Fibroblast of lung (primary cell): Measurements from ENCODE around the gene RASSF1. TPM values are rescaled to one million over a fixed set of nuclear protein-coding genes. Genes with fewer than 3 reads are reported as not detected.

Experiments
- DNase-seq, 2 donors: peaks; one replicate each; pipeline versions ENCODE4 v3.0.0 to v3.0.0-alpha.2; 2010; ENCODE audit warnings: low read depth in 2 of 2
- H2AFZ ChIP-seq: 2 replicates; pipeline ENCODE4 v1.5.1; 2012; ENCODE audit warnings: low read length, control low read depth, inconsistent platforms
- H3K27ac ChIP-seq: 2 replicates; pipeline ENCODE4 v1.5.1; 2011; ENCODE audit warnings: low read length, control low read depth; ENCODE audit not compliant: insufficient read depth
- H3K27me3 ChIP-seq: 2 replicates; pipeline ENCODE4 v1.5.1; 2011; ENCODE audit warnings: mild to moderate bottlenecking, low read length; ENCODE audit not compliant: control insufficient read depth, insufficient read depth
- H3K36me3 ChIP-seq: 2 replicates; pipeline ENCODE4 v1.5.1; 2011; ENCODE audit warnings: low read length; ENCODE audit not compliant: control insufficient read depth, insufficient read depth
- H3K4me1 ChIP-seq: 2 replicates; pipeline ENCODE4 v1.5.1; 2011; ENCODE audit warnings: low read length; ENCODE audit not compliant: control insufficient read depth, insufficient read depth; ENCODE audit errors: extremely low read depth
- H3K4me2 ChIP-seq: 2 replicates; pipeline ENCODE4 v1.5.1; 2011; ENCODE audit warnings: low read length, control low read depth; ENCODE audit not compliant: insufficient read depth; ENCODE audit errors: extremely low read depth
- H3K4me3 ChIP-seq, 4 experiments: fragments of 200-600 bp in 1 of 4; sonication (generic) in 1 of 4; replicated peaks in 1 of 4; 2 replicates each; pipeline ENCODE4 v1.5.1; 2011 to 2016; ENCODE audit warnings: low read length in 4 of 4, low read depth in 3 of 4, mild to moderate bottlenecking in 3 of 4, control low read depth in 2 of 4, inconsistent platforms in 1 of 4, mixed read lengths in 1 of 4; ENCODE audit not compliant: insufficient read depth in 1 of 4; ENCODE audit errors: control extremely low read depth in 1 of 4
- H3K79me2 ChIP-seq: 2 replicates; pipeline ENCODE4 v1.5.1; 2012; ENCODE audit warnings: mild to moderate bottlenecking, low read length, inconsistent platforms; ENCODE audit not compliant: control insufficient read depth, insufficient read depth
- H3K9ac ChIP-seq: 2 replicates; pipeline ENCODE4 v1.5.1; 2011; ENCODE audit warnings: mild to moderate bottlenecking, low read length, control low read depth; ENCODE audit not compliant: insufficient read depth
- H3K9me3 ChIP-seq: 2 replicates; pipeline ENCODE4 v1.5.1; 2012; ENCODE audit warnings: low read depth, low read length; ENCODE audit not compliant: control insufficient read depth, insufficient read depth
- H4K20me1 ChIP-seq: 2 replicates; pipeline ENCODE4 v1.5.1; 2011; ENCODE audit warnings: low read length; ENCODE audit not compliant: control insufficient read depth, insufficient read depth; ENCODE audit errors: extremely low read depth
- CTCF ChIP-seq, 2 donors: IDR thresholded peaks in 1 of 2; conservative IDR thresholded peaks in 1 of 2; 1 replicate in 1 of 2; 2 replicates in 1 of 2; pipeline ENCODE4 v1.5.1; 2011 to 2012; ENCODE audit warnings: low read length in 2 of 2, control low read depth in 1 of 2, inconsistent platforms in 1 of 2, low read depth in 1 of 2, mild to moderate bottlenecking in 1 of 2
- EZH2 ChIP-seq: IDR thresholded peaks from 2 replicates; pipeline ENCODE4 v1.5.1; 2012; ENCODE audit warnings: low read length, control low read depth, mild to moderate bottlenecking; ENCODE audit errors: missing control alignments
- polyA minus RNA-seq: library from RNA; depleted of rRNA, polyadenylated mRNA; stranded (reverse); fragments of >200 nt; gene quantifications from 2 replicates; pipeline ENCODE4 v1.2.3, GENCODE V29; 2011; ENCODE audit warnings: low replicate concordance
- polyA plus RNA-seq, 2 donors: library from polyadenylated mRNA; depleted of rRNA in 1 of 2; stranded (reverse) in 1 of 2; unstranded in 1 of 2; fragments of >200 nt; gene quantifications; 2 replicates each; pipeline ENCODE4 v1.2.1, GENCODE V29; 2011 to 2012; ENCODE audit warnings: missing spikeins in 1 of 2
- total RNA-seq: library from RNA; depleted of rRNA; stranded (reverse); fragments of >200 nt; gene quantifications from 2 replicates; pipeline ENCODE4 v1.2.1, GENCODE V29; 2014

Gene RASSF1
- total RNA-seq, result 24.1 and 32.4 TPM in 2 replicates
- polyA plus RNA-seq, result 33.3 and 41.7 TPM in 2 replicates
- polyA plus RNA-seq (2012), result 32.1 and 35.0 TPM in 2 replicates
- polyA minus RNA-seq, result 16.7 and 25.5 TPM in 2 replicates

DNA sequence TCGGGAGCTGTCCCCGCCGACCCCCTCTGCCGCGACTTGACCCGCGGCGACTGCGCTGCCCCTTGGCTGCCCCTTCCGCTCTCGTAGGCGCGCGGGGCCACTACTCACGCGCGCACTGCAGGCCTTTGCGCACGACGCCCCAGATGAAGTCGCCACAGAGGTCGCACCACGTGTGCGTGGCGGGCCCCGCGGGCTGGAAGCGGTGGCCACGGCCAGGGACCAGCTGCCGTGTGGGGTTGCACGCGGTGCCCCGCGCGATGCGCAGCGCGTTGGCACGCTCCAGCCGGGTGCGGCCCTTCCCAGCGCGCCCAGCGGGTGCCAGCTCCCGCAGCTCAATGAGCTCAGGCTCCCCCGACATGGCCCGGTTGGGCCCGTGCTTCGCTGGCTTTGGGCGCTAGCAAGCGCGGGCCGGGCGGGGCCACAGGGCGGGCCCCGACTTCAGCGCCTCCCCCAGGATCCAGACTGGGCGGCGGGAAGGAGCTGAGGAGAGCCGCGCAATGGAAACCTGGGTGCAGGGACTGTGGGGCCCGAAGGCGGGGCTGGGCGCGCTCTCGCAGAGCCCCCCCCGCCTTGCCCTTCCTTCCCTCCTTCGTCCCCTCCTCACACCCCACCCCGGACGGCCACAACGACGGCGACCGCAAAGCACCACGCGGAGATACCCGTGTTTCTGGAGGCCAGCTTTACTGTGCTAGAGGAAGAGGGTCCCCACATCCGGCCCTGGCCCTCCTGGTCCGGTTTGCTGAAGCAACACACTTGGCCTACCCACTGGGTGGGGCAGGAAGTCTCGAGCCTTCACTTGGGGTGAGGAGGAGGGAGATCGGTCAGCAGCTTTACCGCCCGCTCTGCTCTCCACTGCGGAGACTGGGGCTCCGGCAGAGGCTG, at the start of gene RASSF1:
RASSF1 (minus strand) TSS at position 389 of the 882 bp plus-strand sequence; CDS start at position 358, 31 bp downstream.
- Histone ChIP-seq H3K4me1 (peaks cover 6% of the 10 kb centered on the region), H4K20me1 (no peaks in the 10 kb centered on the region), H3K9me3 (no peaks in the 10 kb centered on the region), H3K4me2 (peak within 1 kb of the TSS; percentile 90), H3K36me3 (no peaks in the 10 kb centered on the region), H3K27me3 (no peaks in the 10 kb centered on the region), H3K79me2 (peaks cover 30% of the 10 kb centered on the region), H3K9ac (peak within 1 kb of the TSS; percentile 79), H3K4me3 (peak within 1 kb of the TSS; percentile 41 to 67 (median 58)), H3K27ac (peak within 1 kb of the TSS; percentile 82), H2AFZ (peak within 1 kb of the TSS; percentile 55)
- DNase-seq, result peak in 1 of 2 donors; percentile 56
- TF ChIP-seq EZH2 (no peak), CTCF (conservative IDR thresholded peaks at IDR 0.05 in 1 of 2, IDR thresholded peaks at IDR 0.05 in 1 of 2; ENCODE audit: low read depth in 1 of 2, low read length in 2 of 2) (no peak)

DNA sequence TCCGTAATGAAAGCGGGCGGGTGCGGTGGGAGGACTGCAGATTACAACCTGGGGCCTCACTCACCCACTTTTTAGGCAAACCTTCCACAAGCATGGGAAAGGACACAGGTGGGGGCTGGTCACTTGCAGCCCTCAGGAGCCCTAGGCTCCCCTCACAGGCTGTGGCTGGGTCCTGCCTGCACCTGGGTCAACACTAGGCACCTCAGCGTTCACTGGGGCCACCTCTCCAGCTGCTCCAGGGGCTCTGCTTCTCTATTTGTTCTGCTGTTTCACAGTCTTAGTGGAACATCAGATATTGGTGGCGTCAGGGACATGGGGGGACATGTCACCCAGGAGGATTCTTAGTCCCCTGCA, 48.8 kb upstream of the RASSF1 start:
- TF ChIP-seq CTCF (conservative IDR thresholded peaks at IDR 0.05 in 1 of 2, IDR thresholded peaks at IDR 0.05 in 1 of 2; ENCODE audit: low read depth in 1 of 2, low read length in 2 of 2) (no peak), EZH2 (no peak)
- no peaks in the 10 kb centered on the region for H3K4me1 ChIP-seq
- no peaks in the 10 kb centered on the region for H3K27me3 ChIP-seq

DNA sequence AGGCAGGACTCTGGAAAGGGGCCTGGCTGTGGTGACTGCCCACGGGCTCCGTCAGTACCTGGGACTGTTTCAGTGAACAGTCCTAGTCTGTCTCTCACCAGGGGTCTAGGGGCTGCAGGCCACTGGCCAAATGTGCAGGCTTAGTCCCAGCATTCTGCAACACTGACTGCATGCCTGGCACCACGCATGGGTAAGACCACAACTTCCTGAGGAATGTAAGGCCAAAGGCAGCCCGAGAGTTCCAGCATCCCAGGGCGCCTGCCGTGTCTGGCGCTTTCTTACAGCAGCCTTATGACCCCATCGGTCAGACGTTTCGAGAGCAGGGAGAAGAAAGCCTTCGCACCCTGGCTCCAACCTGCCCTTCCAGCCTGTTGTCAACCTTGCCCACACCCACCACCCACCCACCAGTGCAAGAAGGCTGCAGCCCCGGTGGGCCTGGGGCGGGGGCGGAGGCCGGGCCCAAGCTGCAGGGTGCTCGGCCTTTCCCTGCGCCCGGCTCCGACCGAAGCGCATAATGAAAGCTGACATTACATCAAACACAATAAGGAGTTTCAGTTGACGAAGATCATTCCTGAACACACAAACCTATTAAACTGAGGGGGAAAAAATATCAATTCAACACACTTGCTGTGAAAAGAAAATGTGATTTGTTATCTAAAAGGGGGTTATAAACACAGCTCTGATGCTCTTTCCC, 48.2 kb upstream of the RASSF1 start:
- no peaks in the 10 kb centered on the region for H3K79me2 ChIP-seq
- no peak overlapping the region for H3K9ac ChIP-seq

More for the DNA sequence above, 48.8 kb upstream of the RASSF1 start:
- no peak overlapping the region for H3K4me3 ChIP-seq
- no peak overlapping the region for H3K9ac ChIP-seq
- no peak for DNase-seq
- no peaks in the 10 kb centered on the region for H3K79me2 ChIP-seq
- H4K20me1 ChIP-seq, result no peaks in the 10 kb centered on the region
- H3K36me3 ChIP-seq, result no peaks in the 10 kb centered on the region
- no peak overlapping the region for H3K27ac ChIP-seq
- no peak overlapping the region for H3K4me2 ChIP-seq
- no peak overlapping the region for H2AFZ ChIP-seq
- no peaks in the 10 kb centered on the region for H3K9me3 ChIP-seq

More for the DNA sequence above, 48.2 kb upstream of the RASSF1 start:
- Histone ChIP-seq H3K27me3 (no peaks in the 10 kb centered on the region), H4K20me1 (no peaks in the 10 kb centered on the region), H3K4me3 (no peak overlapping the region), H3K36me3 (no peaks in the 10 kb centered on the region), H2AFZ (no peak overlapping the region), H3K27ac (no peak overlapping the region), H3K4me2 (no peak overlapping the region), H3K4me1 (no peaks in the 10 kb centered on the region), H3K9me3 (no peaks in the 10 kb centered on the region)
- no peak for TF ChIP-seq EZH2
- no peak for TF ChIP-seq CTCF (conservative IDR thresholded peaks at IDR 0.05 in 1 of 2, IDR thresholded peaks at IDR 0.05 in 1 of 2; ENCODE audit: low read depth in 1 of 2, low read length in 2 of 2)
- peak in 1 of 2 donors; percentile 44 for DNase-seq
